SK-N-MC (cell line): ENCODE data around the gene CLEC2A.

Experiments
- EZH2 ChIP-seq: fragments of 200-600 bp; sonication (generic); IDR thresholded peaks from one replicate; pipeline ENCODE4 v1.6.1; 2017; ENCODE audit warnings: antibody characterized with exemption
- FOXP2 ChIP-seq: optimal IDR thresholded peaks from 2 replicates; pipeline ENCODE3; 2011; ENCODE audit warnings: mild to moderate bottlenecking, moderate library complexity; ENCODE audit not compliant: insufficient read depth; ENCODE audit errors: extremely low read length, control extremely low read depth
- POLR2AphosphoS5 ChIP-seq: IDR thresholded peaks from 2 replicates; pipeline ENCODE4 v1.6.1; 2012; ENCODE audit warnings: mild to moderate bottlenecking, low read depth, low read length, borderline replicate concordance

- TF ChIP-seq EZH2 (no peak), POLR2AphosphoS5 (no peak), FOXP2 (no peak)
These were observed 43.4 kb upstream of the CLEC2A start for GRCh38 chr12:9975614-9976013.
